HG03064 (cell line): ENCODE data around the gene DPYD.
A peak's percentile ranks its signal among the peaks of the same experiment; 100 is the strongest.

Experiments used
- ATAC-seq: cut with Tn5 transposase; IDR thresholded peaks from one replicate; pipeline ENCODE4 v1.9.1; 2021; ENCODE audit warnings: low read depth; ENCODE audit not compliant: unreplicated experiment

The DPYD gene

GRCh38 chr1:97174039-97174704 lies 746.7 kb downstream of the DPYD start:
- ATAC-seq: no peak

- no peak for ATAC-seq
Measured at GRCh38 chr1:97170300-97170699, 750.5 kb downstream of the DPYD start.

GRCh38 chr1:97168056-97168455 lies 752.8 kb downstream of the DPYD start:
- ATAC-seq: no peak

GRCh38 chr1:97167246-97167645 lies 753.6 kb downstream of the DPYD start:
- ATAC-seq: no peak

GRCh38 chr1:97166626-97167025 lies 754.2 kb downstream of the DPYD start:
- ATAC-seq: no peak

GRCh38 chr1:97164276-97164639 lies 756.6 kb downstream of the DPYD start:
- ATAC-seq: peak; percentile 38

GRCh38 chr1:97163591-97164275 lies 757.1 kb downstream of the DPYD start:
- peak; percentile 70 for ATAC-seq

GRCh38 chr1:97160818-97161217 lies 760.0 kb downstream of the DPYD start:
- ATAC-seq: no peak

GRCh38 chr1:97159342-97159741 lies 761.5 kb downstream of the DPYD start:
- no peak for ATAC-seq

- ATAC-seq: no peak
Measured at GRCh38 chr1:97158691-97159096, 762.1 kb downstream of the DPYD start.

GRCh38 chr1:97157991-97158390 lies 762.8 kb downstream of the DPYD start:
- no peak for ATAC-seq

- no peak for ATAC-seq
Measured at GRCh38 chr1:97151651-97152050, 769.2 kb downstream of the DPYD start.

- no peak for ATAC-seq
Measured at GRCh38 chr1:97145321-97145956, 775.4 kb downstream of the DPYD start.

GRCh38 chr1:97144527-97144926 lies 776.3 kb downstream of the DPYD start:
- no peak for ATAC-seq

GRCh38 chr1:97143236-97143882 lies 777.5 kb downstream of the DPYD start:
- no peak for ATAC-seq

- no peak for ATAC-seq
Measured at GRCh38 chr1:97140611-97141010, 780.2 kb downstream of the DPYD start.

GRCh38 chr1:97139512-97139911 lies 781.3 kb downstream of the DPYD start:
- no peak for ATAC-seq

- peak; percentile 37 for ATAC-seq
Measured at GRCh38 chr1:97138515-97139032, 782.3 kb downstream of the DPYD start.

GRCh38 chr1:97137862-97138514 lies 782.8 kb downstream of the DPYD start:
- ATAC-seq: peak; percentile 99

- ATAC-seq: no peak
Measured at GRCh38 chr1:97136996-97137395, 783.8 kb downstream of the DPYD start.

GRCh38 chr1:97135972-97136371 lies 784.9 kb downstream of the DPYD start:
- no peak for ATAC-seq
